Left colon (tissue), 2 donors: ENCODE results near the gene G3BP1. TPM values are rescaled to one million over a fixed set of nuclear protein-coding genes. Genes with fewer than 3 reads are reported as not detected.
"Not testable (repeated sequence)": the region's sequence is repeated elsewhere in the genome, so short reads cannot be mapped to it uniquely, and the experiment has no call there.

ENCODE experiments used
- ATAC-seq: fragments of 200-7000 bp; cut with Tn5 transposase; one replicate; pipeline ENCODE4 v1.9.1; 2020; ENCODE audit warnings: mild to moderate bottlenecking, moderate library complexity
- DNase-seq, 2 donors: peaks; one replicate each; pipeline ENCODE4 v3.0.0-alpha.2; 2020
- intact Hi-C, 2 donors: fragments of 100-400 bp; cut with DNase I in 1 of 2; cut with micrococcal nuclease in 1 of 2; formaldehyde crosslinking; loops; one replicate each; pipeline versions ENCODE4 v1.11.2 to v1.14.0; 2022; cut with DNase I, micrococcal nuclease
- long read RNA-seq: library from polyadenylated mRNA; unstranded; transcript quantifications from one replicate; pipeline ENCODE4 v2.0.0, GENCODE V29; 2021
- total RNA-seq, 2 donors: library from RNA; stranded (reverse); fragmentation: NEBNext Ultra II Directional; extraction: Animal tissue kit (Norgen Biotek cat#: 25700); gene quantifications; one replicate each; pipeline ENCODE4 v1.2.1, GENCODE V29; 2021
- donor health status: DM: no; HTN: no; CAD: no.
- donor health status: DM: yes; HTN: yes; CAD: no.

Gene G3BP1
- total RNA-seq, result 100 to 1,000 TPM; 116 to 141 TPM
- long read RNA-seq, full-length matches to known transcripts, result 165 of 213 reads
- long read RNA-seq, partial matches to known transcripts, result 19 of 213 reads
- long read RNA-seq, other reads (novel, unspliced or antisense), result 29 of 213 reads

- ATAC-seq, result peak; percentile 83
- intact Hi-C loops, result no loop called here
- DNase-seq, result peak; percentile 100
Observed at GRCh38 chr5:151771259-151772028, at the start of gene G3BP1. Gene G3BP1 (plus strand): TSS chr5:151771954. CDS start chr5:151786621, 14,667 bp downstream.

GRCh38 chr5:151722546-151722945, 49.2 kb upstream of the G3BP1 start:
- ATAC-seq (no peak), DNase-seq (no peak)
- intact Hi-C loops, result no loop called here

GRCh38 chr5:151724360-151724759, 47.4 kb upstream of the G3BP1 start:
- ATAC-seq, result no peak
- no peak for DNase-seq
- intact Hi-C loops, result no loop called here

GRCh38 chr5:151729597-151729996, 42.2 kb upstream of the G3BP1 start:
- DNase-seq, intact Hi-C loops, ATAC-seq: not testable (repeated sequence)

GRCh38 chr5:151730381-151730780, 41.4 kb upstream of the G3BP1 start:
- intact Hi-C loops, result loop anchor here in 1 of 2 donors (10.0 kb wide), 1 partner anchor 76 kb away; no protein-coding TSS in a partner anchor
- ATAC-seq, result no peak
- DNase-seq, result no peak

- no peak for ATAC-seq
- intact Hi-C loops, result loop anchor here in 1 of 2 donors (10.0 kb wide), 1 partner anchor 79 kb away; no protein-coding TSS in a partner anchor
- DNase-seq, result no peak
Observed at GRCh38 chr5:151733358-151734063, 38.2 kb upstream of the G3BP1 start.

- DNase-seq, result no peak
- intact Hi-C loops, result loop anchor here in 1 of 2 donors (10.0 kb wide), 1 partner anchor 79 kb away; no protein-coding TSS in a partner anchor
- ATAC-seq, result no peak
Observed at GRCh38 chr5:151734064-151734408, 37.7 kb upstream of the G3BP1 start.

GRCh38 chr5:151735646-151736045, 36.1 kb upstream of the G3BP1 start:
- no peak for ATAC-seq
- DNase-seq, result no peak
- intact Hi-C loops, result loop anchor here in 1 of 2 donors (10.0 kb wide), 1 partner anchor 81 kb away; no protein-coding TSS in a partner anchor

GRCh38 chr5:151737431-151737830, 34.3 kb upstream of the G3BP1 start:
- ATAC-seq (no peak), DNase-seq (no peak)
- intact Hi-C loops, result loop anchor here in 1 of 2 donors (10.0 kb wide), 1 partner anchor 83 kb away; no protein-coding TSS in a partner anchor

GRCh38 chr5:151738125-151738848, 33.5 kb upstream of the G3BP1 start:
- DNase-seq (no peak), ATAC-seq (no peak)
- intact Hi-C loops, result loop anchor here in 1 of 2 donors (10.0 kb wide), 1 partner anchor 83 kb away; no protein-coding TSS in a partner anchor

GRCh38 chr5:151739395-151739794, 32.4 kb upstream of the G3BP1 start:
- intact Hi-C loops, result loop anchor here in 1 of 2 donors (10.0 kb wide), 1 partner anchor 85 kb away; no protein-coding TSS in a partner anchor
- no peak for ATAC-seq
- DNase-seq, result no peak

- DNase-seq (no peak), ATAC-seq (no peak)
- intact Hi-C loops, result loop anchor here (1.0 to 10.0 kb wide), 2 partner anchors 82 to 85 kb away; no protein-coding TSS in a partner anchor
Observed at GRCh38 chr5:151739939-151740335, 31.8 kb upstream of the G3BP1 start.

GRCh38 chr5:151740336-151740942, 31.3 kb upstream of the G3BP1 start:
- ATAC-seq (peak; percentile 66), DNase-seq (peak; percentile 34 to 37)
- intact Hi-C loops, result loop anchor here in 1 of 2 donors (1.0 kb wide), 1 partner anchor 82 kb away; no protein-coding TSS in a partner anchor

- DNase-seq (no peak), ATAC-seq (peak; percentile 16)
- intact Hi-C loops, result loop anchor here in 1 of 2 donors (1.0 kb wide), 1 partner anchor 83 kb away; no protein-coding TSS in a partner anchor
Observed at GRCh38 chr5:151740958-151741373, 30.8 kb upstream of the G3BP1 start.

- no peak for ATAC-seq
- no peak for DNase-seq
- intact Hi-C loops, result no loop called here
Observed at GRCh38 chr5:151741678-151742423, 29.9 kb upstream of the G3BP1 start.

- DNase-seq, result peak in 1 of 2 donors; percentile 30
- ATAC-seq, result peak; percentile 81
- intact Hi-C loops, result no loop called here
Observed at GRCh38 chr5:151742870-151743294, 28.9 kb upstream of the G3BP1 start.

GRCh38 chr5:151743530-151743929, 28.2 kb upstream of the G3BP1 start:
- intact Hi-C loops, result no loop called here
- ATAC-seq (no peak), DNase-seq (no peak)
